Stimulated activated CD8-positive, alpha-beta memory T cell treated with anti-CD3 and anti-CD28 coated beads, Interleukin-15, amount 100 ng/mL, for 24 hours (primary cell): ENCODE results near the gene UBAP2.
"Not testable (repeated sequence)": the region's sequence is repeated elsewhere in the genome, so short reads cannot be mapped to it uniquely, and the experiment has no call there.

Experiments
- DNase-seq: peaks from one replicate; pipeline ENCODE4 v3.0.0-alpha.2; 2020; ENCODE audit warnings: low read depth

UBAP2 gene

GRCh38 chr9:34046784-34047379 is 1.8 kb downstream of the UBAP2 start:
- no peak for DNase-seq

GRCh38 chr9:34045903-34046302 is 2.8 kb downstream of the UBAP2 start:
- no peak for DNase-seq

GRCh38 chr9:34042074-34042473 is 6.6 kb downstream of the UBAP2 start:
- not testable (repeated sequence) for DNase-seq

GRCh38 chr9:34038851-34039250 is 9.8 kb downstream of the UBAP2 start:
- DNase-seq = not testable (repeated sequence)

GRCh38 chr9:34037626-34038025 is 11.1 kb downstream of the UBAP2 start:
- no peak for DNase-seq

GRCh38 chr9:34036625-34037024 is 12.1 kb downstream of the UBAP2 start:
- no peak for DNase-seq

- DNase-seq = no peak
These were observed 13.0 kb downstream of the UBAP2 start for GRCh38 chr9:34035656-34036055.

GRCh38 chr9:34034698-34035065 is 14.0 kb downstream of the UBAP2 start:
- DNase-seq = no peak

- DNase-seq = no peak
These were observed 16.1 kb downstream of the UBAP2 start for GRCh38 chr9:34032631-34033030.

- DNase-seq = no peak
These were observed 20.7 kb downstream of the UBAP2 start for GRCh38 chr9:34027845-34028574.

- no peak for DNase-seq
These were observed 22.9 kb downstream of the UBAP2 start for GRCh38 chr9:34025811-34026210.

- no peak for DNase-seq
These were observed 23.6 kb downstream of the UBAP2 start for GRCh38 chr9:34025062-34025461.

- DNase-seq = not testable (repeated sequence)
These were observed 24.2 kb downstream of the UBAP2 start for GRCh38 chr9:34024476-34024875.

GRCh38 chr9:34016149-34016548 is 32.5 kb downstream of the UBAP2 start:
- no peak for DNase-seq

- no peak for DNase-seq
These were observed 37.7 kb downstream of the UBAP2 start for GRCh38 chr9:34010979-34011378.

- no peak for DNase-seq
These were observed 46.7 kb downstream of the UBAP2 start for GRCh38 chr9:34001951-34002350.

GRCh38 chr9:34001298-34001697 is 47.4 kb downstream of the UBAP2 start:
- DNase-seq = no peak

- no peak for DNase-seq
These were observed 53.2 kb downstream of the UBAP2 start for GRCh38 chr9:33995449-33995848.

- no peak for DNase-seq
These were observed 55.6 kb downstream of the UBAP2 start for GRCh38 chr9:33993104-33993503.

GRCh38 chr9:33992632-33993031 is 56.1 kb downstream of the UBAP2 start:
- DNase-seq = no peak

GRCh38 chr9:33988219-33988890 is 60.3 kb downstream of the UBAP2 start:
- no peak for DNase-seq

GRCh38 chr9:33976414-33976813 is 72.3 kb downstream of the UBAP2 start:
- no peak for DNase-seq

GRCh38 chr9:33972698-33973097 is 76.0 kb downstream of the UBAP2 start:
- no peak for DNase-seq
